Activated gamma-delta T cell (primary cell): ENCODE measurements around the gene SEC14L1.

Experiments
- DNase-seq: peaks from one replicate; lab custom pipeline; 2025; lab: John Stamatoyannopoulos, UW

The SEC14L1 gene

GRCh38 chr17:77213778-77214132 lies 73.0 kb downstream of the SEC14L1 start:
- no peak for DNase-seq

- no peak for DNase-seq
These were observed 73.6 kb downstream of the SEC14L1 start for GRCh38 chr17:77214328-77214727.

DNA sequence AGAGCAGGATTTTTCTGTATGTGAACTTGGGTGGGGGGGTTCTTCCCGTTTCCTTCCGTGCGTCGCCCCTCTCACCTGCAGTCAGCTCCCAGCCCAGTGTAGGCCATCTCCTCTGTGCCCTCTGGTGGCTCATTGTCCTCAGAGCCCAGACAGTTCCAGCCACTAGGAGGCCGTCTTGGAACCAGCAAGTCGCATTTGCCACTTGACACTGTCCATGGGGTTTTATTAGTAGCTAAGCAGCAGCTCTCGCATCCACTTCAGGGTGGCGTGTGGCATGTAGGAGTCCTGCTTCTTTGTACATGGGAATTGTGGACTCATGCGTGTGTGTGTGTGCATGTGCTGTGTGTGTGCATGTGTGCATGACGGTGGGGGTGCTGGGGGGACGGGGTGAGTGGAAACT lies 74.0 kb downstream of the SEC14L1 start:
- no peak for DNase-seq

DNA sequence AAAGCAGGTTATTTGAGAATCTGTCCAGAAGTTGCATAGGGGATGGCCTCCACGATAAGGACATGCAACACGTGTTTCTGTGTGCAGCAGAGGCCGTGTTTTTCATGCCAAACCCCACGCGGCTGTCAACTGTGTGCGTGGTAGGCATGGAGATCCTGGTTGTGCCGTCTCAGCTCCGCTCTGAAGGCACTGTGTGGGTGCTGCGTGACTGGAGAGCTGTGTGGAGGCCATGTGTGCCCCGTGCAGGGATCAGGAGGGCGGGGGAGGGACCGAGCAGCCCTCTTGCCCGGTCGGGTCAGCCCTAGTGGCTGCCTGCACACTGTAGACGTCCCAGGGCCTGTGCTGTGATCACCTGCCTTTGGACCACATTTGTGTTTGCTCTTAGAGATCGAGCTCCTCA lies 74.5 kb downstream of the SEC14L1 start:
- DNase-seq = no peak

GRCh38 chr17:77216486-77216885 lies 75.7 kb downstream of the SEC14L1 start:
- DNase-seq = no peak

DNA sequence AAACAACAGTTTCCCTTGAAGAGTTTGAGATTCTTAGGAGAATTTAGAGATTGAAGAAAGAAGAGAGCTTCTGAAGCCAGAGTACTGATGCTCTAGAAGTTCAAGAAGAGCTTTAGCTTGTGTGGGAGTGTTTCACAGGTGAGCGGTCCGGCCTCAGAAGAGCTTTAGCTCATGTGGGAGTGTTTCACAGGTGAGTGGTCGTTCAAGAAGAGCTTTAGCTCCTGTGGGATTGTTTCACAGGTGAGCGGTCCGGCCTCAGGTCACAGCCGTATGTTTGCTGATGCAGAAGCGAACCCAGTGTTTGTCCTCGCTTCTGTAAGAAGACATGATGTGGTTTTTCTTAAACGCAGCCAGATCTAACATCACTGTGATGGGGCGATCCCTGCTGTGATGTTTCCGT lies 76.4 kb downstream of the SEC14L1 start:
- DNase-seq = no peak

- no peak for DNase-seq
These were observed 76.8 kb downstream of the SEC14L1 start for GRCh38 chr17:77217566-77217965.

- no peak for DNase-seq
These were observed 78.1 kb downstream of the SEC14L1 start for GRCh38 chr17:77218902-77219301.

- no peak for DNase-seq
These were observed 81.6 kb downstream of the SEC14L1 start for GRCh38 chr17:77222356-77222755.

- DNase-seq = no peak
These were observed 83.1 kb downstream of the SEC14L1 start for GRCh38 chr17:77223642-77224420.

DNA sequence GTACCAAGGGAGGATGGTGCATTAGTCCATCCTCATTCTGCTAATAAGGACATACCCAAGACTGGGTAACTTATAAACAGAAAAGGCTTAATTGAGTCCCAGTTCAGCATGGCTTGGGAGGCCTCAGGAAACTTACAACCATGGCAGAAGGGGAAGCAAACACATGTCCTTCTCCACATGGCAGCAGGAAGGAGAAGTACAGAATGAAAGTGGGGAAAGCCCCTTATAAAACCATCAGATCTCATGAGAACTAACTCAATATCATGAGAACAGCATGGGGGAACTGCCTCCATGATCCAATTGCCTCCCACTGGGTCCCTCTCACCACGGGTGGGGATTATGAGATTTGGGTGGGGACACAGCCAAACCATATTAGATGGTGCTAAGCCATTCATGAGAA lies 84.5 kb downstream of the SEC14L1 start:
- no peak for DNase-seq

- DNase-seq = no peak
These were observed 86.9 kb downstream of the SEC14L1 start for GRCh38 chr17:77227461-77228240.

- DNase-seq = no peak
These were observed 87.5 kb downstream of the SEC14L1 start for GRCh38 chr17:77228241-77228752.

GRCh38 chr17:77228816-77229215 lies 88.0 kb downstream of the SEC14L1 start:
- no peak for DNase-seq

- DNase-seq = no peak
These were observed 89.1 kb downstream of the SEC14L1 start for GRCh38 chr17:77229786-77230435.

- DNase-seq = no peak
These were observed 89.7 kb downstream of the SEC14L1 start for GRCh38 chr17:77230436-77230830.

DNA sequence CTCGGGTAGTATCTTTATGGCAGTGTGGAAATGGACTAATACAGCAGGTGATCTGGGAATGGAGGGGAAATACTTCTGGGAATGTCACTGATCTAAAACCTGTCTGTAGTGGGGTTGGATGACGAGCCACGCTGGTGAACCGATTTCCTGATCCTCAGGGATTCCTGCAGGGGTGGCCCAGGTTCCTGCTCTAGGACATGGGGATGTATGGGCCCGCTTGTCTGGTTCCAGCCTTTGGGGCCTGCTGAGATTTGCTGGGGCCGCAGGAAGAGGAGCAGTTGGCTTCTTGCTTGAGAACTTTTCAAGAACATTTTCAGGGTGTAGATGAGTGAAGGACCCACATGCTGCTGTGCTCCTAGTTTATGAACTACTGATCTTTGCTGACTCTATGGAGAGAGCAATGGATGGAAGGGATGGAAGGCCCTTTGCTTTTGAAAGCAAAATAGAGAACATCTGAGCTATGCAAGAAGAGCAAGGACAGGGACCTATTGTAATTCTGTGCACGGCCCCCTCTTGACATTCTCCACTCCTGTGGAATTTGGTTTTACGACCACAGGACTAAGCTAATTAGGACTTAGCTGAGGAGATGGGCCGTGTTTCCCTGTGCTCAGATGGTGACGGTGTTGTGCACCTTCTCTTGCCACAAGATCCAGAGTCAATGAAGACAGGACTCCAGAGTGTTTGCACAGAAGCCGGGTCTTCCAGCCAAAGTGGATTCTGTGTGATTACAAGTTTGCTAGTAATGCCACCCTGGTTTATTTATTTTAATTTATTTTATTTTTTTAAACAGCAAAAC lies 90.5 kb downstream of the SEC14L1 start:
- no peak for DNase-seq

DNA sequence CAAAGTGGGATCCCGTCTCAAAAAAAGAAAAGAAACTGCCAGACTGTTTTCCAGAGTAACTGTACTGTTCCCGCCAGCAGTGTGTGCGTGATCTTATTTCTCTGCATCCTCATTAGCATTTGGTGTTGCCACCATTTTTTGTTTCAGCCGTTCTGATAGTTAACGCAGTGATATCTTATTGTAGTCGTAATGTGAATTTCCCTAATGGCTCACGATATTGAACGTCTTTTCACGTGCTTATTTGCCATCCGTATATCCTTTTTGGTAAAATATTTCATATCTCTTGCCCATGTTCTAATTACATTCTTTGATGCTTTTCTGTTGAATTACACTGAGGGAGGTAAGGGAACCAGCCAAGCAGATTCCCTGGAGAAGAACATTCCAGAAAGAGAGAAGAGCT lies 92.4 kb downstream of the SEC14L1 start:
- no peak for DNase-seq

DNA sequence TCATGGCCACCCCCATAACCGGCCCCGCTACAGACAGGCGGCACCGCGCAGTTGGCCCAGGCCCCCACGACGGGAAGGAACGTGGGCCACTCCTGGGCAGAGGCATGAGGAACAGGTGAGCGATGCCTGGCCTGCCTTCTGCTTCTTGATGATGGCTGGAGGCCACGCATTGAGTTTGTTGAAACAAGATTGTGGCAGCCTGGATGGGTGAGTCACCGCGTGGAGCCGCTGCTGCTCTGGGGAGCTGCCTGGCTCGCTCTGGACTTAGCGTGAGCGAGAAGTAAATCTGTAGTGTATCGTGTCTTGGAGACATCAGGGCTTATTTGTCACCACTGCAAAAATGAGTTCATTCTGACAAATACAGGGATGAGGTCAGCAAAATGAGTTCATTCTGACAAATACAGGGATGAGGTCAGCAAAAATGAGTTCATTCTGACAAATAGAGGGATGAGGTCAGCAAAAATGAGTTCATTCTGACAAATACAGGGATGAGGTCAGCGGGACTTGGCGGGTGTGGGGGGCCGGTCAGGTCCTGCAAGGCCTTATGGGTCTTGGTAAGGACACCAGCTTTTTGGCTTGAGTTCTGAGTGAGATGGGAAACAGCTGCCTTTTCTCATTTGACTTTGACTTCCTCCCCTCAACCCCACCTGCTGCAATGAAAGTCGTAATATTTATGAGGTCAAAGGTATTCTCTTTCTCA lies 93.0 kb downstream of the SEC14L1 start:
- DNase-seq = no peak

- no peak for DNase-seq
These were observed 93.9 kb downstream of the SEC14L1 start for GRCh38 chr17:77234695-77235094.

- DNase-seq = no peak
These were observed 94.7 kb downstream of the SEC14L1 start for GRCh38 chr17:77235370-77235941.
